SK-N-MC (cell line): ENCODE measurements around the gene MCC.

Experiments
- DNase-seq: peaks from one replicate; pipeline ENCODE4 v3.0.0-alpha.2; 2011; ENCODE audit warnings: low read depth, low spot score
- H3K27ac ChIP-seq: fragments of 200-600 bp; sonication (generic); 2 replicates; pipeline ENCODE4 v1.5.1; 2016; ENCODE audit warnings: mixed run types
- H3K36me3 ChIP-seq: fragments of 200-600 bp; sonication (generic); 2 replicates; pipeline ENCODE4 v1.6.1; 2017; ENCODE audit warnings: antibody characterized with exemption, low read length, mixed read lengths; ENCODE audit not compliant: insufficient read depth
- H3K4me3 ChIP-seq: fragments of 200-600 bp; sonication (generic); 2 replicates; pipeline ENCODE4 v1.5.1; 2016
- H3K9ac ChIP-seq: fragments of 200-600 bp; sonication (generic); 2 replicates; pipeline ENCODE4 v1.8.0; 2017; ENCODE audit warnings: mixed run types, mixed read lengths; ENCODE audit not compliant: insufficient read length
- H3K9me3 ChIP-seq: fragments of 200-600 bp; sonication (generic); 2 replicates; pipeline ENCODE4 v1.6.1; 2017; ENCODE audit warnings: low read depth, mild to moderate bottlenecking, antibody characterized with exemption, low read length, moderate library complexity, mixed read lengths
- EZH2 ChIP-seq: fragments of 200-600 bp; sonication (generic); IDR thresholded peaks from one replicate; pipeline ENCODE4 v1.6.1; 2017; ENCODE audit warnings: antibody characterized with exemption
- FOXP2 ChIP-seq: optimal IDR thresholded peaks from 2 replicates; pipeline ENCODE3; 2011; ENCODE audit warnings: mild to moderate bottlenecking, moderate library complexity; ENCODE audit not compliant: insufficient read depth; ENCODE audit errors: extremely low read length, control extremely low read depth
- POLR2AphosphoS5 ChIP-seq: IDR thresholded peaks from 2 replicates; pipeline ENCODE4 v1.6.1; 2012; ENCODE audit warnings: mild to moderate bottlenecking, low read depth, low read length, borderline replicate concordance

Gene MCC

DNA sequence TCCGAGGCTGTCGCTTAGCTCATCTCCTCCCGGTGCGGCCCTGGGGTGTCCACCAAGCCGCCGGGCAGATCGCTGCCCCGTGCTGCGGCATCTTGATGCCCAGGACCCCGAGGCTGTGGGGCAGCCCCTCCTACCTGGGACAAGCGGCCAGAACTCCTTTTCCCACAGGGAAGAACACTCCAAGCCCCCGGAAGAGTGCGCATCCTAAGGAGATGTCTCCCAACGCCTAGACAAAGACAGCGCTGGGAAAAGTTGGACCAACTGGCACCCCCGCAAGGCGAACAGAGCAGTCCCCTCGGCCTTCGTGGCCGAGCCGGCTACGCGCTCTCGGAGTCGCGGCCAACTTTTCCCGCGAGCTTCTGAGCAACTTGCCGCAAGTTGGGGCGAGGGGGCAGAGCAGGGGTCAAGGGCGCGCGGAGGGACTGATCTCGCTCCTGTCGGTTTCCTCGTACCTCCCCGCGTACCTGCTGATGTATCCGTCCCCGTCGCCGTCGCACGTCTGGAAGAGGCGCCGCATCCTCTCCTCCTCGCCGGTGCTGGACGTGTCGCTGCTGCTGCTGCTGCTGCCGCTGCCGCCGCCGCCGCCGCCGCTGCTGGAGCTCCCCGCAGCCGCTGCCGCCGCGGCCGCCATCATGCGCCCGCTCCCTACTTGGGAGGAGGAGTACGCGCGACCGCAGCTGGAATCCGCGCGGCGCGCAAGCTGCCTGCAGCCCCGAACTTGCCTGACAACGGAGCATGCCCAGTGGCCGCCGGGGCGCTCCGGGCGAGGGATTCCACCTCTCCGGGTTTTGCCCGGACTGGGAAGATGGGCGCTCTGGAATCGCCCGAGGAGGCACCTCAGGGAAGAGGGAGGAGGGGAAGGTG lies at the start of gene MCC:
Gene MCC (minus strand): TSS at position 673 of the 864 bp plus-strand sequence.
- TF ChIP-seq EZH2 (no peak), POLR2AphosphoS5 (peak; percentile 26; the same call in 1 of the 2 replicates)
- Histone ChIP-seq H3K36me3 (no peaks in the 10 kb centered on the region), H3K9ac (peak within 1 kb of the TSS; percentile 3), H3K27ac (no peak within 1 kb of the TSS), H3K4me3 (peak within 1 kb of the TSS; percentile 78), H3K9me3 (peaks cover 8% of the 10 kb centered on the region; the same call in 1 of the 2 replicates)
- DNase-seq = peak; percentile 3

DNA sequence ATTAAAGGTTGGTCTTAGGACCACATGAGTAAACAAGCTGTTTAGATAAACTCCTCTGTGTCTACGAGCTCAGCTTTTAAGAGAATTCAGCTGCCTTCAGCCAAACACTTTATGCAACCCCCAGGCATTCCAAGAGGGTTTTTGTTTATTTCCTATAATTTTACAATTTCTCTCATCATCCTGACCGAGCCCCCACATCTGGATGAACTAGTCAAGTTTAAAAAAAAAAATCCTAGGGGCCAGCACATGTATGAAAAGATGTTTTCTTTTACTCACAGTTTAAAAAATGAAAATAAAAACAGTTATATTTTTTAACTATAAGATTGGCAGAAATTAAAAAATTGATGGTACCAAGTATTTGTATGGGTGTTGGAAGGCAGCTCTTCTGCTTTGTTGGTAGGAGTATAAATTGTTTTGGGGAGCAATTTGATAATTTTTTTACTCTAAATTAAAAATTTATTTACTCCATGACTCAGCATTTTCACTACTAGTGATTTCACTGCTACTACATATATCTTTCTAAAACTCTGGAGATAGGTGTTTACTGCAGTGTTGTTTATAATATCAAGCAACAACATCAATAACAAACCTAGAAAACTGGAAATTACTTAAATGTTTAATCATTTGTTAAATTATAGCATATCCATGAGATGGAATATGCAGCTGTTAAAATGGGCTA lies 43.4 kb upstream of the MCC start:
- H3K36me3 ChIP-seq = peaks cover 76% of the 10 kb centered on the region
- TF ChIP-seq POLR2AphosphoS5 (no peak), FOXP2 (no peak), EZH2 (no peak)
- no peak overlapping the region for H3K4me3 ChIP-seq
- H3K9me3 ChIP-seq = no peaks in the 10 kb centered on the region
- H3K9ac ChIP-seq = no peak overlapping the region
- H3K27ac ChIP-seq = no peak overlapping the region
- no peak for DNase-seq

DNA sequence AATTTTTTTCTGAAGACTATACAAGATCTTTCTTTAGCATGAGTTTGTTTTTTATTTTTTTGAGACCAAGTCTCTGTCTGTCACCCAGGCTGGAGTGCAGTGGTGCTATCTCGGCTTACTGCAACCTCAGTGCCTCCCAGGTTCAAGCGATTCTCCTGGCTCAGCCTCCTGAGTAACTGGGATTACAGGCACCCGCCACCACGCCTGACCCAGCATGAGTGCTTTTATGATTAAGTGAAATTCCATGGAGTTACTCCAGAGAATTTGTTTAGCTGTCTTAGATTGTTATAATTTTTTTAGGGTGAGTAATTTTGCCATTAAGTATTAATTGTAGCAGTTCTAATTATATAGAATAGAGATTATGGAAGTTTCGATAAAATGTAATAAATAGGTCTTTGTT lies 39.5 kb upstream of the MCC start:
- DNase-seq = no peak
- Histone ChIP-seq H3K27ac (no peak overlapping the region), H3K4me3 (no peak overlapping the region), H3K9ac (no peak overlapping the region), H3K36me3 (peaks cover 55% of the 10 kb centered on the region), H3K9me3 (no peaks in the 10 kb centered on the region)
- no peak for TF ChIP-seq FOXP2
- TF ChIP-seq EZH2 = no peak
- no peak for TF ChIP-seq POLR2AphosphoS5

DNA sequence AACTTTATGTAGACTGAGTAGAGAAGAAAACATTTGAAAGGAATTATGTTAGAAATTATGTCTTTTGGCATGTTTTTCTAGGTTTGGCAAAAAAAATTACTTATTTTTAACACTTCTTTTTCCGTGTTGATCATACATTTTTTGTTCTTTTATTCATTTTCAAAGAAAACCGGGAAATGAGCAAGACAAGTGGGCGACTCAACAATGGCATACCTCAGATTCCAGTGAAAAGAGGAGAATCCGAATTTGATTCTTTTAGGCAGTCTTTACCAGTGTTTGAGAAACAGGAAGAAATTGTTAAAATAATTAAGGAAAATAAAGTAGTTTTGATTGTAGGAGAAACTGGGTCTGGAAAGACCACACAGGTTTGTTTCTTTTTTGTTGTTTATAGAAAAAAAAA lies 38.2 kb upstream of the MCC start:
- no peak overlapping the region for H3K9ac ChIP-seq
- no peak overlapping the region for H3K4me3 ChIP-seq
- no peak for TF ChIP-seq EZH2
- peaks cover 43% of the 10 kb centered on the region for H3K36me3 ChIP-seq
- no peak for DNase-seq
- no peak overlapping the region for H3K27ac ChIP-seq
- H3K9me3 ChIP-seq = no peaks in the 10 kb centered on the region

DNA sequence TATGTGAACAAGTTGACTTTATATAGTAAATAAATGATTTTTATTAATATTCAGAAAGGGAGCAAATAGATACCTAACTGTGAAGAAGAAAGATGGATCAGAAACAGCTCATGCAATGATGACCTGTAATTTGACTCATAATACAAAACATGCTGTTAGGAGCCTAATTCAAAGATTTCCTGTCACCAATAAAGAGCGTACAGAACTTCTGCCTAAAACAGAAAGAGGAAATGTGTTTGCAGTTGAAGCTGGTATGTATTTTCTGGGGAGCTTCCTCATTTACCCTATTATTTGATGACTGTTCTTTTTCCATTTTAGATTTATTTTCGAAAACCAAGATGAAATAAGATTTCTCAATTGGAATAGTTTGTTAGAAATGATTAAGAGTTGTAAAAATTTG lies 36.7 kb upstream of the MCC start:
- TF ChIP-seq POLR2AphosphoS5 (no peak), FOXP2 (no peak), EZH2 (no peak)
- H3K9me3 ChIP-seq = no peaks in the 10 kb centered on the region
- H3K4me3 ChIP-seq = no peak overlapping the region
- no peak overlapping the region for H3K27ac ChIP-seq
- peaks cover 42% of the 10 kb centered on the region for H3K36me3 ChIP-seq
- H3K9ac ChIP-seq = no peak overlapping the region
- no peak for DNase-seq

DNA sequence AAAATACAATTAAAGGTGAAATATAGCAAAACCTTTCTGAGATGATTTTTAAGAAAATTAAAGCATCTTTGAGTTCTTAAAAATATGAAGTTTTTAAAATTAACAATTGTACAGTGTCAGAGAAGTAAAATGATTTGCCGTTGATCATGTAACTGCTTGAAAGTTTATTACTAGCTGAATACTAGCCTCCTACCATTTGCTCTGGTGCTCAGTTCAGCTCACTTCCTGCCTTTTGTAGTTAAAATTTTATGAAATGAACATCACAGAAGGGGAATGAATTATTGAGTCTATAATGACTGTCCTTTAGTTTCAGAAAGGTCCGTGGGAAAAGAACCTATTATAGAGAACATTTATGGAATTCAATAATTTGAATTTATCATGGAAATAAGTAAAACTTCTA lies 34.9 kb upstream of the MCC start:
- Histone ChIP-seq H3K9me3 (no peaks in the 10 kb centered on the region), H3K4me3 (no peak overlapping the region), H3K27ac (no peak overlapping the region), H3K36me3 (peaks cover 47% of the 10 kb centered on the region), H3K9ac (no peak overlapping the region)
- DNase-seq = no peak
- TF ChIP-seq POLR2AphosphoS5 = no peak
- TF ChIP-seq FOXP2 = no peak
- TF ChIP-seq EZH2 = no peak

DNA sequence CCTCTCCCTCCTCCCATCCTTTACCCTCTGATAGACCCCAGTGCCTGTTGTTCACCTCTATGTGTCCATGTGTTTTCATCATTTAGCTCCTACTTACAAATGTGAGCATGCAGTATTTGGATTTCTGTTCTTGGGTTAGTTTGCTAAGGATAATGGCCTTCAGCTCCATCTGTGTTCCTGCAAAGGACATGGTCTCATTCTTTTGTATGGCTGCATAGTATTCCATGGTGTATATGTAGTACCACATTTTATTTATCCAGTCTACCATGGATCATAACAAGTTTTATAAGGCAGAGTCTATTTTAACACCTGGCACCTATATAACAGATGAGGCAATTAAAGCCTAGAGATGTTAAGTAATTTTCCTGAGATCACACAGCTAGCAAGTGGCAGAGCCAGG lies 32.6 kb upstream of the MCC start:
- DNase-seq = no peak
- no peaks in the 10 kb centered on the region for H3K9me3 ChIP-seq
- no peak overlapping the region for H3K27ac ChIP-seq
- H3K9ac ChIP-seq = no peak overlapping the region
- TF ChIP-seq POLR2AphosphoS5 (no peak), FOXP2 (no peak), EZH2 (no peak)
- peaks cover 57% of the 10 kb centered on the region for H3K36me3 ChIP-seq
- H3K4me3 ChIP-seq = no peak overlapping the region

DNA sequence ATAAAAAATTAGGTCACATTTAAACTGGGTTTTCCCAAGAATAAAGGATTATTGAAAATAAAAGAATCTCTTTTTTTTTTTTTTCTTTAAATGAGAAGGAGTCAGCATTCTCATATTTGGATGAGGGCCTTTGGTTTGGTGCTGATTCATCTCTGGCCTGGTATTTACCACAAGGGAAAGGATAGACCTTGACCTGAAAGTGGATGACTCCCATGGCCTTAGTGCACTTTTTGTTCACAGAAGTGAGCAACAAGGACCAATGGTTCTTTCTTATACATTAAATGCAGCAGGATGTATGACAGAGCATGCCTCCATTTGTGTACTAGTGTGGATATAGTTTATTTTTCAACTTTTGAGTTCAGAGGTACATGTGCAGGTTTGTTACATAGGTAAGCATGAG lies 32.2 kb upstream of the MCC start:
- Histone ChIP-seq H3K9ac (no peak overlapping the region), H3K9me3 (no peaks in the 10 kb centered on the region), H3K36me3 (peaks cover 58% of the 10 kb centered on the region), H3K27ac (no peak overlapping the region), H3K4me3 (no peak overlapping the region)
- no peak for DNase-seq
- no peak for TF ChIP-seq EZH2
- no peak for TF ChIP-seq FOXP2
- TF ChIP-seq POLR2AphosphoS5 = no peak

DNA sequence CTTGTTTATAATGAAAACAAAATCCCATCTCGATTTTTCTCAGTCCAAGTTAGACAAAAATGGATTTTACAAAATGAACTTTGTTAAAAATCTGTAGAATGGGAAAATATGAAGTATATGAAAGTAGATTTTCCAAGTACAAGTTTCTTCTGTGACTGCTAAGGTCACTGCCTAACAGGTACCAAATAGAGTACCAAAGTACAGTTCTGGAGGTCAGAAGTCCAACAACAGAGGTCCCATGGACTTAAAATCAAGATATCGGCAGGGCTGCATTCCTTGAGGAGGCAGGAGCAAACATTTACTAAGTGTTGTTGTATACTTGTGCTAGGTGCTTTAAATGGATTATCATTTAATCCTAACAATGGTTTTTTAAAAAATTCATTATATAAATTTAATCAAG lies 31.2 kb upstream of the MCC start:
- H3K36me3 ChIP-seq = peaks cover 52% of the 10 kb centered on the region
- H3K9ac ChIP-seq = no peak overlapping the region
- no peaks in the 10 kb centered on the region for H3K9me3 ChIP-seq
- no peak overlapping the region for H3K27ac ChIP-seq
- no peak overlapping the region for H3K4me3 ChIP-seq
- DNase-seq = no peak
- TF ChIP-seq POLR2AphosphoS5 (no peak), FOXP2 (no peak), EZH2 (no peak)
